WTC11 (cell line): ENCODE measurements around the gene PEX5.

ENCODE experiments used
- CREM ChIP-seq: sonication (generic); formaldehyde crosslinking; IDR thresholded peaks from 2 replicates; pipeline ENCODE4 v1.8.1; 2022; ENCODE audit warnings: mild to moderate bottlenecking, missing genetic modification reagents, moderate library complexity
- E2F5 ChIP-seq: sonication (generic); formaldehyde crosslinking; IDR thresholded peaks from 2 replicates; pipeline ENCODE4 v1.8.1; 2022; ENCODE audit warnings: mild to moderate bottlenecking, moderate library complexity, missing genetic modification reagents
- ESRRA ChIP-seq: sonication (generic); formaldehyde crosslinking; IDR thresholded peaks from 2 replicates; pipeline ENCODE4 v1.8.1; 2022; ENCODE audit warnings: mild to moderate bottlenecking, missing genetic modification reagents, borderline replicate concordance
- ETV6 ChIP-seq: sonication (generic); formaldehyde crosslinking; IDR thresholded peaks from 2 replicates; pipeline ENCODE4 v1.8.1; 2022; ENCODE audit warnings: mild to moderate bottlenecking, missing genetic modification reagents
- TCF7 ChIP-seq: sonication (generic); formaldehyde crosslinking; IDR thresholded peaks from 2 replicates; pipeline ENCODE4 v1.8.0; 2022; ENCODE audit warnings: mild to moderate bottlenecking, low read depth, missing genetic modification reagents, moderate library complexity
- ZNF232 ChIP-seq: sonication (generic); formaldehyde crosslinking; IDR thresholded peaks from 2 replicates; pipeline ENCODE4 v1.8.0; 2022; ENCODE audit warnings: mild to moderate bottlenecking, missing genetic modification reagents
- TF ChIP-seq, protein P1 (sequence below): fragments of 200-600 bp; IDR thresholded peaks from 2 replicates; pipeline ENCODE4 v1.8.0; 2022; ENCODE audit warnings: antibody characterized with exemption
- TF ChIP-seq, protein P2 (sequence below): sonication (generic); formaldehyde crosslinking; IDR thresholded peaks from 2 replicates; pipeline ENCODE4 v1.8.1; 2022; ENCODE audit warnings: mild to moderate bottlenecking, missing genetic modification reagents, moderate library complexity, borderline replicate concordance
- TF ChIP-seq, protein P3 (sequence below): sonication (generic); formaldehyde crosslinking; IDR thresholded peaks from 2 replicates; pipeline ENCODE4 v1.8.1; 2022; ENCODE audit warnings: low read depth, mild to moderate bottlenecking, moderate library complexity, missing genetic modification reagents, borderline replicate concordance

- TF ChIP-seq, protein P1, sequence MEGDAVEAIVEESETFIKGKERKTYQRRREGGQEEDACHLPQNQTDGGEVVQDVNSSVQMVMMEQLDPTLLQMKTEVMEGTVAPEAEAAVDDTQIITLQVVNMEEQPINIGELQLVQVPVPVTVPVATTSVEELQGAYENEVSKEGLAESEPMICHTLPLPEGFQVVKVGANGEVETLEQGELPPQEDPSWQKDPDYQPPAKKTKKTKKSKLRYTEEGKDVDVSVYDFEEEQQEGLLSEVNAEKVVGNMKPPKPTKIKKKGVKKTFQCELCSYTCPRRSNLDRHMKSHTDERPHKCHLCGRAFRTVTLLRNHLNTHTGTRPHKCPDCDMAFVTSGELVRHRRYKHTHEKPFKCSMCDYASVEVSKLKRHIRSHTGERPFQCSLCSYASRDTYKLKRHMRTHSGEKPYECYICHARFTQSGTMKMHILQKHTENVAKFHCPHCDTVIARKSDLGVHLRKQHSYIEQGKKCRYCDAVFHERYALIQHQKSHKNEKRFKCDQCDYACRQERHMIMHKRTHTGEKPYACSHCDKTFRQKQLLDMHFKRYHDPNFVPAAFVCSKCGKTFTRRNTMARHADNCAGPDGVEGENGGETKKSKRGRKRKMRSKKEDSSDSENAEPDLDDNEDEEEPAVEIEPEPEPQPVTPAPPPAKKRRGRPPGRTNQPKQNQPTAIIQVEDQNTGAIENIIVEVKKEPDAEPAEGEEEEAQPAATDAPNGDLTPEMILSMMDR: no peak
- TF ChIP-seq ESRRA (CRISPR knock-in tag) (no peak), ZNF232 (CRISPR knock-in tag) (no peak), CREM (CRISPR knock-in tag) (no peak), ETV6 (CRISPR knock-in tag) (no peak), E2F5 (CRISPR knock-in tag) (no peak), TCF7 (CRISPR knock-in tag) (no peak)
- TF ChIP-seq, protein P2, sequence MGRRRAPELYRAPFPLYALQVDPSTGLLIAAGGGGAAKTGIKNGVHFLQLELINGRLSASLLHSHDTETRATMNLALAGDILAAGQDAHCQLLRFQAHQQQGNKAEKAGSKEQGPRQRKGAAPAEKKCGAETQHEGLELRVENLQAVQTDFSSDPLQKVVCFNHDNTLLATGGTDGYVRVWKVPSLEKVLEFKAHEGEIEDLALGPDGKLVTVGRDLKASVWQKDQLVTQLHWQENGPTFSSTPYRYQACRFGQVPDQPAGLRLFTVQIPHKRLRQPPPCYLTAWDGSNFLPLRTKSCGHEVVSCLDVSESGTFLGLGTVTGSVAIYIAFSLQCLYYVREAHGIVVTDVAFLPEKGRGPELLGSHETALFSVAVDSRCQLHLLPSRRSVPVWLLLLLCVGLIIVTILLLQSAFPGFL (CRISPR knock-in tag): no peak
- TF ChIP-seq, protein P3, sequence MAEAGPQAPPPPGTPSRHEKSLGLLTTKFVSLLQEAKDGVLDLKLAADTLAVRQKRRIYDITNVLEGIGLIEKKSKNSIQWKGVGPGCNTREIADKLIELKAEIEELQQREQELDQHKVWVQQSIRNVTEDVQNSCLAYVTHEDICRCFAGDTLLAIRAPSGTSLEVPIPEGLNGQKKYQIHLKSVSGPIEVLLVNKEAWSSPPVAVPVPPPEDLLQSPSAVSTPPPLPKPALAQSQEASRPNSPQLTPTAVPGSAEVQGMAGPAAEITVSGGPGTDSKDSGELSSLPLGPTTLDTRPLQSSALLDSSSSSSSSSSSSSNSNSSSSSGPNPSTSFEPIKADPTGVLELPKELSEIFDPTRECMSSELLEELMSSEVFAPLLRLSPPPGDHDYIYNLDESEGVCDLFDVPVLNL: no peak
Observed at GRCh38 chr12:7142809-7143465, 46.5 kb upstream of the PEX5 start.
